ENCODE data around the gene CPXM2.

CPXM2 gene

GRCh38 chr10:123904834-123905409 is 13.3 kb upstream of the CPXM2 start:
- DNase-seq (ENCODE audit: low spot score), result no peak

- DNase-seq (ENCODE audit: low spot score), result no peak
These were observed 12.0 kb upstream of the CPXM2 start for GRCh38 chr10:123903621-123904020.

- no peak for DNase-seq (ENCODE audit: low spot score)
These were observed 10.0 kb upstream of the CPXM2 start for GRCh38 chr10:123901621-123902020.

- no peak for DNase-seq (ENCODE audit: low spot score)
These were observed 5.5 kb upstream of the CPXM2 start for GRCh38 chr10:123897146-123897545.

- DNase-seq (ENCODE audit: low spot score), result no peak
These were observed 4.8 kb upstream of the CPXM2 start for GRCh38 chr10:123896246-123896927.

GRCh38 chr10:123893651-123894050 is 2.0 kb upstream of the CPXM2 start:
- DNase-seq (ENCODE audit: low spot score), result no peak

GRCh38 chr10:123890756-123891143 is 857 bp downstream of the CPXM2 start:
- DNase-seq (ENCODE audit: low spot score), result no peak

GRCh38 chr10:123890226-123890625 is 1.4 kb downstream of the CPXM2 start:
- no peak for DNase-seq (ENCODE audit: low spot score)

- DNase-seq (ENCODE audit: low spot score), result no peak
These were observed 1.8 kb downstream of the CPXM2 start for GRCh38 chr10:123889821-123890220.

- no peak for DNase-seq (ENCODE audit: low spot score)
These were observed 2.9 kb downstream of the CPXM2 start for GRCh38 chr10:123888751-123889150.

- DNase-seq (ENCODE audit: low spot score), result no peak
These were observed 3.4 kb downstream of the CPXM2 start for GRCh38 chr10:123888256-123888655.

- no peak for DNase-seq (ENCODE audit: low spot score)
These were observed 5.3 kb downstream of the CPXM2 start for GRCh38 chr10:123886292-123886691.

- DNase-seq (ENCODE audit: low spot score), result no peak
These were observed 6.0 kb downstream of the CPXM2 start for GRCh38 chr10:123885406-123886170.

- no peak for DNase-seq (ENCODE audit: low spot score)
These were observed 6.7 kb downstream of the CPXM2 start for GRCh38 chr10:123884907-123885381.

GRCh38 chr10:123884351-123884906 is 7.2 kb downstream of the CPXM2 start:
- no peak for DNase-seq (ENCODE audit: low spot score)

GRCh38 chr10:123883673-123884320 is 7.8 kb downstream of the CPXM2 start:
- no peak for DNase-seq (ENCODE audit: low spot score)

- DNase-seq (ENCODE audit: low spot score), result no peak
These were observed 8.7 kb downstream of the CPXM2 start for GRCh38 chr10:123882681-123883445.

- no peak for DNase-seq (ENCODE audit: low spot score)
These were observed 9.4 kb downstream of the CPXM2 start for GRCh38 chr10:123882177-123882576.

GRCh38 chr10:123879606-123880257 is 11.9 kb downstream of the CPXM2 start:
- no peak for DNase-seq (ENCODE audit: low spot score)

- DNase-seq (ENCODE audit: low spot score), result no peak
These were observed 12.8 kb downstream of the CPXM2 start for GRCh38 chr10:123878666-123879303.
